HCT116 (cell line): ENCODE measurements around the gene AFAP1L2. TPM values are rescaled to one million over a fixed set of nuclear protein-coding genes. Genes with fewer than 3 reads are reported as not detected.

ENCODE experiments used
- ATAC-seq: fragments of 200-7000 bp; cut with Tn5 transposase; 2 replicates; pipeline ENCODE4 v1.9.1; 2020; ENCODE audit warnings: mild to moderate bottlenecking, moderate library complexity
- BruUV-seq: library from RNA; stranded (reverse); fragments of 400-500 nt; replicated peaks from 2 replicates; lab custom pipeline; 2021; lab: Mats Ljungman, UMichigan
- CTCF ChIA-PET: fragments of 300-600 bp; sonication (Branson Sonifier 250); formaldehyde crosslinking; loops from one replicate; lab custom pipeline; 2021; ENCODE audit warnings: antibody characterized with exemption; lab: Charles Lee
- POLR2A ChIA-PET: fragments of 300-600, 350-600 bp; sonication (Branson Sonifier 250); formaldehyde crosslinking; loops from one replicate; lab custom pipeline; 2021; ENCODE audit warnings: antibody characterized with exemption; lab: Charles Lee
- RAD21 ChIA-PET, 2 experiments: fragments of 300-600 bp; sonication (Branson Sonifier 250); formaldehyde crosslinking; loops; one replicate each; lab custom pipeline; 2023; ENCODE audit warnings: low total read pairs in 2 of 2; ENCODE audit not compliant: uncharacterized antibody in 2 of 2, unreplicated experiment in 2 of 2, low non-redundant PET in 1 of 2; lab: Charles Lee
- DNase-seq: peaks from one replicate; pipeline ENCODE4 v3.0.0-alpha.2; 2010; ENCODE audit warnings: low read depth, low spot score
- H2AFZ ChIP-seq: fragments of 200-600 bp; shearing (Covaris generic), sonication (generic); 2 replicates; pipeline ENCODE4 v1.6.1; 2017; ENCODE audit warnings: low read depth, mixed run types, mixed read lengths, antibody characterized with exemption, low read length; ENCODE audit not compliant: poor library complexity, severe bottlenecking
- H3K27ac ChIP-seq: 2 replicates; pipeline ENCODE4 v1.5.1; 2012; ENCODE audit warnings: low read depth, low read length
- H3K27me3 ChIP-seq: fragments of 200-600 bp; sonication (generic); 2 replicates; pipeline ENCODE4 v1.6.1; 2016; ENCODE audit warnings: mixed run types, low read length, mixed read lengths; ENCODE audit not compliant: insufficient read depth
- H3K36me3 ChIP-seq, 2 experiments: fragments of 200-500 bp in 1 of 2; fragments of 200-600 bp in 1 of 2; sonication (Bioruptor generic) in 1 of 2; sonication (generic) in 1 of 2; 2 replicates each; pipeline versions ENCODE4 v1.5.1 to v1.6.1; 2014 to 2016; ENCODE audit warnings: low read length in 2 of 2, inconsistent platforms in 1 of 2, mixed read lengths in 1 of 2, mixed run types in 1 of 2; ENCODE audit not compliant: insufficient read depth in 2 of 2, control insufficient read depth in 1 of 2
- H3K4me1 ChIP-seq, 2 experiments: fragments of 200-600 bp in 1 of 2; sonication (generic) in 1 of 2; 2 replicates each; pipeline versions ENCODE4 v1.5.1 to v1.6.1; 2012 to 2017; ENCODE audit warnings: low read length in 2 of 2, inconsistent platforms in 1 of 2, mild to moderate bottlenecking in 1 of 2, mixed read lengths in 1 of 2, mixed run types in 1 of 2, moderate library complexity in 1 of 2; ENCODE audit not compliant: insufficient read depth in 2 of 2, control insufficient read depth in 1 of 2
- H3K4me2 ChIP-seq: fragments of 200-600 bp; sonication (generic); 2 replicates; pipeline ENCODE4 v1.6.1; 2017; ENCODE audit warnings: mixed run types, low read length, mixed read lengths
- H3K4me3 ChIP-seq, 2 experiments: fragments of 200-600 bp in 1 of 2; sonication (generic) in 1 of 2; replicated peaks in 1 of 2; 2 replicates each; pipeline ENCODE4 v1.5.1; 2011 to 2016; ENCODE audit warnings: low read length in 2 of 2, control low read depth in 1 of 2, low read depth in 1 of 2, mild to moderate bottlenecking in 1 of 2, mixed read lengths in 1 of 2, mixed run types in 1 of 2
- H3K79me2 ChIP-seq: fragments of 200-600 bp; sonication (generic); 2 replicates; pipeline ENCODE4 v1.6.1; 2017; ENCODE audit warnings: mild to moderate bottlenecking, mixed run types, low read length, moderate library complexity, mixed read lengths; ENCODE audit not compliant: insufficient read depth
- H3K9ac ChIP-seq: fragments of 200-600 bp; sonication (generic); 2 replicates; pipeline ENCODE4 v1.6.1; 2016; ENCODE audit warnings: low read length, mixed read lengths
- H3K9me2 ChIP-seq: fragments of 200-600 bp; sonication (generic), shearing (Covaris generic); 2 replicates; pipeline ENCODE4 v1.6.1; 2017; ENCODE audit warnings: mixed run types, mild to moderate bottlenecking, moderate library complexity; ENCODE audit not compliant: insufficient read depth
- H3K9me3 ChIP-seq, 2 experiments: fragments of 200-500 bp in 1 of 2; fragments of 200-600 bp in 1 of 2; sonication (Bioruptor generic) in 1 of 2; sonication (generic) in 1 of 2; 2 replicates each; pipeline ENCODE4 v1.6.1; 2014 to 2017; ENCODE audit warnings: low read length in 2 of 2, mixed read lengths in 2 of 2, inconsistent platforms in 1 of 2, low read depth in 1 of 2, mild to moderate bottlenecking in 1 of 2, mixed run types in 1 of 2, moderate library complexity in 1 of 2; ENCODE audit not compliant: control insufficient read depth in 1 of 2, insufficient read depth in 1 of 2
- H4K20me1 ChIP-seq: fragments of 200-600 bp; sonication (generic), shearing (Covaris generic); 2 replicates; pipeline ENCODE4 v1.6.1; 2017; ENCODE audit warnings: mixed run types, mild to moderate bottlenecking, moderate library complexity; ENCODE audit not compliant: insufficient read depth
- EGR1 ChIP-seq: IDR thresholded peaks from 2 replicates; pipeline ENCODE4 v1.6.1; 2012; ENCODE audit warnings: low read depth
- JUND ChIP-seq: IDR thresholded peaks from 2 replicates; pipeline ENCODE4 v1.6.1; 2012
- RAD21 ChIP-seq: IDR thresholded peaks from 2 replicates; pipeline ENCODE4 v1.6.1; 2012; ENCODE audit warnings: low read depth, mild to moderate bottlenecking
- SIN3A ChIP-seq: IDR thresholded peaks from 2 replicates; pipeline ENCODE4 v1.6.1; 2012; ENCODE audit warnings: low read depth
- SP1 ChIP-seq: IDR thresholded peaks from 2 replicates; pipeline ENCODE4 v1.6.1; 2012; ENCODE audit warnings: low read depth
- intact Hi-C: fragments of 100-400 bp; cut with micrococcal nuclease; formaldehyde crosslinking; loops from 2 replicates; pipeline ENCODE4 v1.10.0; 2022
- total RNA-seq: library from RNA; stranded (reverse); gene quantifications from one replicate; pipeline ENCODE4 v1.2.1, GENCODE V29; 2021; ENCODE audit not compliant: unreplicated experiment
- TF ChIP-seq, protein P1 (sequence below), 3 experiments: fragments of 200-600 bp in 1 of 3; sonication (generic) in 1 of 3; IDR thresholded peaks in 2 of 3; conservative IDR thresholded peaks in 1 of 3; 2 replicates each; pipeline ENCODE4 v1.5.1; 2012 to 2017; ENCODE audit warnings: low read depth in 2 of 3, low read length in 2 of 3, antibody characterized with exemption in 1 of 3, borderline replicate concordance in 1 of 3, control low read depth in 1 of 3, mild to moderate bottlenecking in 1 of 3, mixed read lengths in 1 of 3, mixed run types in 1 of 3, moderate library complexity in 1 of 3; ENCODE audit not compliant: insufficient read depth in 1 of 3
- TF ChIP-seq, protein P2 (sequence below): IDR thresholded peaks from 2 replicates; pipeline ENCODE4 v1.6.1; 2011; ENCODE audit warnings: mild to moderate bottlenecking, low read length, moderate library complexity; ENCODE audit not compliant: insufficient replicate concordance; ENCODE audit errors: extremely low read depth

The AFAP1L2 gene
- total RNA-seq, 1 experiment from 2014 or later = 0.93 TPM

DNA sequence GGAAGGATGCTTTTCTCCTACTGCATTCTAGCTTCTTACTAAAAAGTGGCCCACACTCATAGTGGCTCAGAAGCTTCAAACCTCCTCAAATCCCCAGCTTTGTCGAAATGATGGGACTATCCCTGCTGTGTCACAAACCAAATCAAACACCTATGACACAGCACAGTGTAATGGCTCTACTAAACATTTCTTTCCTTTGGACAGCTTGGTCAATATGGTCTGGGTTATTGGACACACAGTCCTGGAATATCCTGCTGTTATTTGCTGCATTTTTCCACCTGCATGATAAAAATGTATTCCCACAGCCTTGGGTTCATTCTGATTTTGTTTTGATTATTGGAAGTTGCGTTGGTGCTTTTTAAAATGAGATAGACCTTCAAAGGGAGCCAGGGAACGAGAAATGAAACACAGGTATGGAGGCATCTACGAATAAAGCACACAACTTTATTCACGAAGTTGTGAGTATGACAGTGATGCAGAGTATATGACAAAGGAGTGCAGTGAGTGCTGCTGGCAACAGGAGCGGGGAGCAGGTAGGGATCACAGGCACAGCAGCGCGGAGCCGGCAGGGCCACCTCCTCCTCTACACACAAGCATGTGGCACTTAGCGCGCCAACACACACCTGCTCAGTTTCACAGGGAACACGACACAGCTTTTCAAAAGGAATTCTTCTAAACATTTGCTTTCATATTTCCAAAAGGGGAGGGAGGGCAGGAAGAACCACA, 26.5 kb upstream of the AFAP1L2 start:
- H3K4me1 ChIP-seq = no peaks in the 10 kb centered on the region
- no peaks in the 10 kb centered on the region for H3K27me3 ChIP-seq
- H3K9me3 ChIP-seq = no peaks in the 10 kb centered on the region
- ATAC-seq (no peak), DNase-seq (no peak)
- no peaks in the 10 kb centered on the region; a peak in 1 of 4 replicates for H3K36me3 ChIP-seq
- RAD21 ChIA-PET = no interaction called here
- H2AFZ ChIP-seq = no peak overlapping the region
- H3K79me2 ChIP-seq = no peaks in the 10 kb centered on the region
- no peaks in the 10 kb centered on the region for H3K9me2 ChIP-seq
- POLR2A ChIA-PET = no interaction called here
- intact Hi-C loops = no loop called here
- H3K9ac ChIP-seq = no peak overlapping the region
- no peak overlapping the region for H3K4me3 ChIP-seq
- no peak overlapping the region for H3K27ac ChIP-seq
- H3K4me2 ChIP-seq = no peak overlapping the region
- CTCF ChIA-PET = interaction anchor here (1.0 to 2.0 kb wide), 3 partner anchors 28 to 127 kb away, joined by 3 to 4 read pairs (median 3); no protein-coding TSS in a partner anchor
- BruUV-seq = no TSS peak
- H4K20me1 ChIP-seq = no peaks in the 10 kb centered on the region
- TF ChIP-seq EGR1 (no peak), RAD21 (no peak), JUND (no peak), SIN3A (no peak), SP1 (no peak)
- TF ChIP-seq, protein P1, sequence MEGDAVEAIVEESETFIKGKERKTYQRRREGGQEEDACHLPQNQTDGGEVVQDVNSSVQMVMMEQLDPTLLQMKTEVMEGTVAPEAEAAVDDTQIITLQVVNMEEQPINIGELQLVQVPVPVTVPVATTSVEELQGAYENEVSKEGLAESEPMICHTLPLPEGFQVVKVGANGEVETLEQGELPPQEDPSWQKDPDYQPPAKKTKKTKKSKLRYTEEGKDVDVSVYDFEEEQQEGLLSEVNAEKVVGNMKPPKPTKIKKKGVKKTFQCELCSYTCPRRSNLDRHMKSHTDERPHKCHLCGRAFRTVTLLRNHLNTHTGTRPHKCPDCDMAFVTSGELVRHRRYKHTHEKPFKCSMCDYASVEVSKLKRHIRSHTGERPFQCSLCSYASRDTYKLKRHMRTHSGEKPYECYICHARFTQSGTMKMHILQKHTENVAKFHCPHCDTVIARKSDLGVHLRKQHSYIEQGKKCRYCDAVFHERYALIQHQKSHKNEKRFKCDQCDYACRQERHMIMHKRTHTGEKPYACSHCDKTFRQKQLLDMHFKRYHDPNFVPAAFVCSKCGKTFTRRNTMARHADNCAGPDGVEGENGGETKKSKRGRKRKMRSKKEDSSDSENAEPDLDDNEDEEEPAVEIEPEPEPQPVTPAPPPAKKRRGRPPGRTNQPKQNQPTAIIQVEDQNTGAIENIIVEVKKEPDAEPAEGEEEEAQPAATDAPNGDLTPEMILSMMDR (IDR thresholded peaks at IDR 0.05 in 2 of 3, conservative IDR thresholded peaks at IDR 0.05 in 1 of 3; ENCODE audit: borderline replicate concordance in 1 of 3, insufficient read depth in 1 of 3, low read depth in 2 of 3, low read length in 2 of 3) = no peak
- TF ChIP-seq, protein P2, sequence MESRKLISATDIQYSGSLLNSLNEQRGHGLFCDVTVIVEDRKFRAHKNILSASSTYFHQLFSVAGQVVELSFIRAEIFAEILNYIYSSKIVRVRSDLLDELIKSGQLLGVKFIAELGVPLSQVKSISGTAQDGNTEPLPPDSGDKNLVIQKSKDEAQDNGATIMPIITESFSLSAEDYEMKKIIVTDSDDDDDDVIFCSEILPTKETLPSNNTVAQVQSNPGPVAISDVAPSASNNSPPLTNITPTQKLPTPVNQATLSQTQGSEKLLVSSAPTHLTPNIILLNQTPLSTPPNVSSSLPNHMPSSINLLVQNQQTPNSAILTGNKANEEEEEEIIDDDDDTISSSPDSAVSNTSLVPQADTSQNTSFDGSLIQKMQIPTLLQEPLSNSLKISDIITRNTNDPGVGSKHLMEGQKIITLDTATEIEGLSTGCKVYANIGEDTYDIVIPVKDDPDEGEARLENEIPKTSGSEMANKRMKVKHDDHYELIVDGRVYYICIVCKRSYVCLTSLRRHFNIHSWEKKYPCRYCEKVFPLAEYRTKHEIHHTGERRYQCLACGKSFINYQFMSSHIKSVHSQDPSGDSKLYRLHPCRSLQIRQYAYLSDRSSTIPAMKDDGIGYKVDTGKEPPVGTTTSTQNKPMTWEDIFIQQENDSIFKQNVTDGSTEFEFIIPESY = no peak
- TF ChIP-seq, all 23 proteins: peak for 0
